Tibial nerve (tissue), 3 donors: ENCODE data around the gene DUS2.

ENCODE experiments used
- POLR2A ChIP-seq, 2 donors: fragments of 450-650 bp; IDR thresholded peaks; one replicate each; pipeline ENCODE4 v1.6.1; 2017; ENCODE audit warnings: antibody characterized with exemption in 2 of 2, mild to moderate bottlenecking in 2 of 2, moderate library complexity in 2 of 2
- TF ChIP-seq, protein P1 (sequence below), 5 experiments: fragments of 200-600 bp in 3 of 5; fragments of 450-650 bp in 2 of 5; sonication (generic) in 3 of 5; IDR thresholded peaks; one replicate each; pipeline ENCODE4 v1.5.1; 2016 to 2019; ENCODE audit warnings: antibody characterized with exemption in 5 of 5, mild to moderate bottlenecking in 3 of 5, moderate library complexity in 2 of 5

DNA sequence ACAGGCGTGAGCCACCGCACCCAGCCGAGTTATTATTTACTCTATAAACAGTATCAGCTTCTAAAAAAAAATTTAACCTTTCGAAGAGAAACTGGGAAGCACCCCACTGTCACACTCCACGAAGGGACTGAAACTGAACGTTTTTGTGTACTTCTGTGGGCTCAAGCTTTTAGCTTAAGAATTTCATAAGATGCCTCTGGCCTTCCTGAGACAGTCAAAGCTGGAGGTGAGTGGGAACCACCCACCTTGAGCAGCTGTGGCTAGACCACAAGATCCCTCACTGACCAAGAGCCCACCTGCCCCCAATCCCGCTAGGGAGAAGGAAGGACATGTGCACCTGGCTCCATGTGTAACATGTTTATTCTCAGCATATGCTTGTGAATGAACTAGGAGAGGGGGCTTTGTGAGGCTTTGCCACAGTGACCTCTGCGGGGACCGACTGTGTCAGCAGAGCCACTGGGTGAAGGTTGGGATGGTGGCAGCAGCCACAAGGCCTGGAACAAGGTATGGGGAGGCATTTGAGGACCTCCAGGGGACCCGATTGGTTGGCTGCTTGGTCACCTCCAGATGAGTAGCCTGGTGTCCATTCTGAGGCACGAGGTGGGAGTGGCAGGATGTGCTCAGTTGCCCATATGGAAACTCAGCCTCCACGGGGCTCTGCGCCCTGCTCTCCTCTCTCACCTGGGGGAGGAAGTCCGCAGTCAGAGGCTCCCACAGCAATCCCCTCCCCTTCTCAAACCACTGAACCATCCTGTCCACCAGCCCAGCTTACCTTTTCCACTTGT lies 47.6 kb upstream of the DUS2 start:
- TF ChIP-seq, protein P1, sequence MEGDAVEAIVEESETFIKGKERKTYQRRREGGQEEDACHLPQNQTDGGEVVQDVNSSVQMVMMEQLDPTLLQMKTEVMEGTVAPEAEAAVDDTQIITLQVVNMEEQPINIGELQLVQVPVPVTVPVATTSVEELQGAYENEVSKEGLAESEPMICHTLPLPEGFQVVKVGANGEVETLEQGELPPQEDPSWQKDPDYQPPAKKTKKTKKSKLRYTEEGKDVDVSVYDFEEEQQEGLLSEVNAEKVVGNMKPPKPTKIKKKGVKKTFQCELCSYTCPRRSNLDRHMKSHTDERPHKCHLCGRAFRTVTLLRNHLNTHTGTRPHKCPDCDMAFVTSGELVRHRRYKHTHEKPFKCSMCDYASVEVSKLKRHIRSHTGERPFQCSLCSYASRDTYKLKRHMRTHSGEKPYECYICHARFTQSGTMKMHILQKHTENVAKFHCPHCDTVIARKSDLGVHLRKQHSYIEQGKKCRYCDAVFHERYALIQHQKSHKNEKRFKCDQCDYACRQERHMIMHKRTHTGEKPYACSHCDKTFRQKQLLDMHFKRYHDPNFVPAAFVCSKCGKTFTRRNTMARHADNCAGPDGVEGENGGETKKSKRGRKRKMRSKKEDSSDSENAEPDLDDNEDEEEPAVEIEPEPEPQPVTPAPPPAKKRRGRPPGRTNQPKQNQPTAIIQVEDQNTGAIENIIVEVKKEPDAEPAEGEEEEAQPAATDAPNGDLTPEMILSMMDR (IDR thresholded peaks at IDR 0.05), result no peak
- TF ChIP-seq POLR2A (IDR thresholded peaks at IDR 0.05), result no peak
